ENCODE measurements around the gene PLAU.
A peak's percentile ranks its signal among the peaks of the same experiment; 100 is the strongest.
"Not testable (repeated sequence)": the region's sequence is repeated elsewhere in the genome, so short reads cannot be mapped to it uniquely, and the experiment has no call there.

PLAU gene

GRCh38 chr10:73922007-73922863 lies 11.3 kb downstream of the PLAU start:
- peak; percentile 9 for DNase-seq (ENCODE audit: low read depth)

GRCh38 chr10:73922864-73923133 lies 11.9 kb downstream of the PLAU start:
- DNase-seq (ENCODE audit: low read depth): no peak

GRCh38 chr10:73923935-73924598 lies 13.1 kb downstream of the PLAU start:
- no peak for DNase-seq (ENCODE audit: low read depth)

- DNase-seq (ENCODE audit: low read depth): no peak
Observed at GRCh38 chr10:73924935-73925334, 14.0 kb downstream of the PLAU start.

- DNase-seq (ENCODE audit: low read depth): no peak
Observed at GRCh38 chr10:73925539-73925938, 14.6 kb downstream of the PLAU start.

GRCh38 chr10:73926152-73926764 lies 15.3 kb downstream of the PLAU start:
- DNase-seq (ENCODE audit: low read depth): no peak

- not testable (repeated sequence) for DNase-seq (ENCODE audit: low read depth)
Observed at GRCh38 chr10:73930630-73931327, 19.8 kb downstream of the PLAU start.

GRCh38 chr10:73931767-73932619 lies 21.1 kb downstream of the PLAU start:
- DNase-seq (ENCODE audit: low read depth): peak; percentile 75

GRCh38 chr10:73932620-73933112 lies 21.7 kb downstream of the PLAU start:
- DNase-seq (ENCODE audit: low read depth): no peak

GRCh38 chr10:73934074-73934473 lies 23.1 kb downstream of the PLAU start:
- no peak for DNase-seq (ENCODE audit: low read depth)

GRCh38 chr10:73935895-73936294 lies 25.0 kb downstream of the PLAU start:
- DNase-seq (ENCODE audit: low read depth): no peak

GRCh38 chr10:73937333-73938043 lies 26.6 kb downstream of the PLAU start:
- DNase-seq (ENCODE audit: low read depth): no peak

- peak; percentile 65 for DNase-seq (ENCODE audit: low read depth)
Observed at GRCh38 chr10:73940634-73941221, 29.8 kb downstream of the PLAU start.

- no peak for DNase-seq (ENCODE audit: low read depth)
Observed at GRCh38 chr10:73941300-73941699, 30.4 kb downstream of the PLAU start.

- DNase-seq (ENCODE audit: low read depth): no peak
Observed at GRCh38 chr10:73944356-73945100, 33.6 kb downstream of the PLAU start.

- DNase-seq (ENCODE audit: low read depth): no peak
Observed at GRCh38 chr10:73946253-73947145, 35.6 kb downstream of the PLAU start.

- no peak for DNase-seq (ENCODE audit: low read depth)
Observed at GRCh38 chr10:73948947-73949633, 38.2 kb downstream of the PLAU start.

Measured in stimulated activated CD4-positive, alpha-beta T cell treated with anti-CD3 and anti-CD28 coated beads, Interleukin-2, amount 100 ng/mL, for 4 hours (primary cell).